Fibroblast of lung (primary cell): ENCODE data around the gene ACAT1.
A peak's percentile ranks its signal among the peaks of the same experiment; 100 is the strongest.

Experiments
- EZH2 ChIP-seq: IDR thresholded peaks from 2 replicates; pipeline ENCODE4 v1.5.1; 2012; ENCODE audit warnings: low read length, control low read depth, mild to moderate bottlenecking; ENCODE audit errors: missing control alignments
- TF ChIP-seq, protein P1 (sequence below), 2 donors: IDR thresholded peaks in 1 of 2; conservative IDR thresholded peaks in 1 of 2; 1 replicate in 1 of 2; 2 replicates in 1 of 2; pipeline ENCODE4 v1.5.1; 2011 to 2012; ENCODE audit warnings: low read length in 2 of 2, control low read depth in 1 of 2, inconsistent platforms in 1 of 2, low read depth in 1 of 2, mild to moderate bottlenecking in 1 of 2

DNA sequence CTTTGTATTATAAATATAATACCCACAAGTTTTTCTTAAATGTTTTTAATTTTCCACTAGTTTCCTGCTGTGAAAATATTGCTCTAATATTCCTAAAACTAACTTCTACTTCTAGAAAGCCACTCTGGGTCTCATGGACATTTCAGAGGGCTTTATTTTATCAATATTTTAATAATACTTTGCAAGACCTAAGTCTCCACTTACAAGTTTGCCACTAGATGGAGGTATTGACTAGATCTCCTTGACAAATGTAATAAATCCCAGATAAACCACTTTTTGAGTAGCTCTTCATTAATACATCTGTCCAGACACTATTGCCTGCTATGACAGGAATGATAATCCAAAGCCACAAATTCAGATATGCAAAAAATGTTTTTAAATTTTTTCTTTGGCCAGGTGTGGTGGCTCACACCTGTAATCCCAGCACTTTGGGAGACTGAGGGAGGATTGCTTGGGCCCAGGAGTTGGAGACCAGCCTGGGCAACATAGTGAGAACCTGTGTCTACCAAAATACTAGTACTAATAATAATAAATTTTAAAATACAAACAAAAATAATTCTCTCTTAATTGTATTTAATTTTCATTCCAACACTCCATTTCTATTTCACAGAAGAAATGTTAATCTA lies 3.5 kb upstream of the ACAT1 start:
- TF ChIP-seq, protein P1, sequence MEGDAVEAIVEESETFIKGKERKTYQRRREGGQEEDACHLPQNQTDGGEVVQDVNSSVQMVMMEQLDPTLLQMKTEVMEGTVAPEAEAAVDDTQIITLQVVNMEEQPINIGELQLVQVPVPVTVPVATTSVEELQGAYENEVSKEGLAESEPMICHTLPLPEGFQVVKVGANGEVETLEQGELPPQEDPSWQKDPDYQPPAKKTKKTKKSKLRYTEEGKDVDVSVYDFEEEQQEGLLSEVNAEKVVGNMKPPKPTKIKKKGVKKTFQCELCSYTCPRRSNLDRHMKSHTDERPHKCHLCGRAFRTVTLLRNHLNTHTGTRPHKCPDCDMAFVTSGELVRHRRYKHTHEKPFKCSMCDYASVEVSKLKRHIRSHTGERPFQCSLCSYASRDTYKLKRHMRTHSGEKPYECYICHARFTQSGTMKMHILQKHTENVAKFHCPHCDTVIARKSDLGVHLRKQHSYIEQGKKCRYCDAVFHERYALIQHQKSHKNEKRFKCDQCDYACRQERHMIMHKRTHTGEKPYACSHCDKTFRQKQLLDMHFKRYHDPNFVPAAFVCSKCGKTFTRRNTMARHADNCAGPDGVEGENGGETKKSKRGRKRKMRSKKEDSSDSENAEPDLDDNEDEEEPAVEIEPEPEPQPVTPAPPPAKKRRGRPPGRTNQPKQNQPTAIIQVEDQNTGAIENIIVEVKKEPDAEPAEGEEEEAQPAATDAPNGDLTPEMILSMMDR (conservative IDR thresholded peaks at IDR 0.05 in 1 of 2, IDR thresholded peaks at IDR 0.05 in 1 of 2; ENCODE audit: low read depth in 1 of 2, low read length in 2 of 2) = peak; percentile 37 to 60
- no peak for TF ChIP-seq EZH2
